K562 (cell line): Measurements from ENCODE around the gene TPSG1.

Experiments
- ATF7 ChIP-seq: fragments of 450-650 bp; IDR thresholded peaks from 2 replicates; pipeline ENCODE4 v1.7.1; 2014; ENCODE audit warnings: mild to moderate bottlenecking, moderate library complexity
- EWSR1 ChIP-seq: fragments of 450-650 bp; IDR thresholded peaks from 2 replicates; pipeline ENCODE4 v1.6.1; 2018; ENCODE audit warnings: borderline replicate concordance, mild to moderate bottlenecking, low read depth, moderate library complexity; ENCODE audit not compliant: partially characterized antibody
- EZH2 ChIP-seq: IDR thresholded peaks from 2 replicates; pipeline ENCODE4 v1.6.1; 2012; ENCODE audit warnings: low read depth, mild to moderate bottlenecking, inconsistent platforms, low read length, borderline replicate concordance
- KAT7 ChIP-seq: sonication (generic); formaldehyde crosslinking; IDR thresholded peaks from 2 replicates; pipeline ENCODE4 v1.8.0; 2022; ENCODE audit warnings: missing genetic modification reagents, mild to moderate bottlenecking, borderline replicate concordance
- POLR2AphosphoS5 ChIP-seq: IDR thresholded peaks from 2 replicates; pipeline ENCODE4 v1.6.1; 2011; ENCODE audit warnings: mild to moderate bottlenecking, low read depth, low read length, moderate library complexity; ENCODE audit not compliant: control insufficient read depth, insufficient read depth
- RBFOX2 ChIP-seq: fragments of 200-400 bp; formaldehyde crosslinking; IDR thresholded peaks from 2 replicates; pipeline ENCODE4 v1.6.1; 2017; ENCODE audit warnings: low read depth, mild to moderate bottlenecking, low read length, moderate library complexity
- RFX5 ChIP-seq: IDR thresholded peaks from 2 replicates; pipeline ENCODE4 v1.6.1; 2011; ENCODE audit warnings: low read depth, mild to moderate bottlenecking, improper control_type of control experiment, low read length
- SMAD4 ChIP-seq: fragments of 250-450 bp; sonication (Bioruptor Pico); conservative IDR thresholded peaks from 2 replicates; pipeline ENCODE4 v1.8.0; 2021; ENCODE audit warnings: inconsistent platforms, mild to moderate bottlenecking, moderate library complexity
- SP1 ChIP-seq: sonication (generic); formaldehyde crosslinking; IDR thresholded peaks from 2 replicates; pipeline ENCODE4 v1.8.1; 2022; ENCODE audit warnings: mild to moderate bottlenecking, missing genetic modification reagents
- ZBTB7A ChIP-seq: IDR thresholded peaks from 2 replicates; pipeline ENCODE4 v1.6.1; 2011; ENCODE audit warnings: low read depth, mild to moderate bottlenecking, low read length, moderate library complexity, borderline replicate concordance; ENCODE audit not compliant: control insufficient read depth
- ZNF263 ChIP-seq: sonication (generic); formaldehyde crosslinking; IDR thresholded peaks from 2 replicates; pipeline ENCODE4 v1.8.0; 2022; ENCODE audit warnings: mild to moderate bottlenecking, missing genetic modification reagents, borderline replicate concordance
- ZZZ3 ChIP-seq: fragments of 450-650 bp; IDR thresholded peaks from 2 replicates; pipeline ENCODE4 v1.6.1; 2016; ENCODE audit warnings: antibody characterized with exemption, mild to moderate bottlenecking, moderate library complexity
- TF ChIP-seq, protein P1 (sequence below): fragments of 450-650 bp; IDR thresholded peaks from 2 replicates; pipeline ENCODE4 v1.6.1; 2017; ENCODE audit warnings: antibody characterized with exemption, mild to moderate bottlenecking

- TF ChIP-seq SMAD4 (CRISPR knock-in tag) = no peak
- TF ChIP-seq RBFOX2 = no peak
- no peak for TF ChIP-seq ZZZ3
- TF ChIP-seq EWSR1 = no peak
- no peak for TF ChIP-seq POLR2AphosphoS5
- peak; percentile 48 for TF ChIP-seq ZNF263 (CRISPR knock-in tag)
- TF ChIP-seq ATF7 = no peak
- TF ChIP-seq SP1 (CRISPR knock-in tag) = no peak
- TF ChIP-seq, protein P1, sequence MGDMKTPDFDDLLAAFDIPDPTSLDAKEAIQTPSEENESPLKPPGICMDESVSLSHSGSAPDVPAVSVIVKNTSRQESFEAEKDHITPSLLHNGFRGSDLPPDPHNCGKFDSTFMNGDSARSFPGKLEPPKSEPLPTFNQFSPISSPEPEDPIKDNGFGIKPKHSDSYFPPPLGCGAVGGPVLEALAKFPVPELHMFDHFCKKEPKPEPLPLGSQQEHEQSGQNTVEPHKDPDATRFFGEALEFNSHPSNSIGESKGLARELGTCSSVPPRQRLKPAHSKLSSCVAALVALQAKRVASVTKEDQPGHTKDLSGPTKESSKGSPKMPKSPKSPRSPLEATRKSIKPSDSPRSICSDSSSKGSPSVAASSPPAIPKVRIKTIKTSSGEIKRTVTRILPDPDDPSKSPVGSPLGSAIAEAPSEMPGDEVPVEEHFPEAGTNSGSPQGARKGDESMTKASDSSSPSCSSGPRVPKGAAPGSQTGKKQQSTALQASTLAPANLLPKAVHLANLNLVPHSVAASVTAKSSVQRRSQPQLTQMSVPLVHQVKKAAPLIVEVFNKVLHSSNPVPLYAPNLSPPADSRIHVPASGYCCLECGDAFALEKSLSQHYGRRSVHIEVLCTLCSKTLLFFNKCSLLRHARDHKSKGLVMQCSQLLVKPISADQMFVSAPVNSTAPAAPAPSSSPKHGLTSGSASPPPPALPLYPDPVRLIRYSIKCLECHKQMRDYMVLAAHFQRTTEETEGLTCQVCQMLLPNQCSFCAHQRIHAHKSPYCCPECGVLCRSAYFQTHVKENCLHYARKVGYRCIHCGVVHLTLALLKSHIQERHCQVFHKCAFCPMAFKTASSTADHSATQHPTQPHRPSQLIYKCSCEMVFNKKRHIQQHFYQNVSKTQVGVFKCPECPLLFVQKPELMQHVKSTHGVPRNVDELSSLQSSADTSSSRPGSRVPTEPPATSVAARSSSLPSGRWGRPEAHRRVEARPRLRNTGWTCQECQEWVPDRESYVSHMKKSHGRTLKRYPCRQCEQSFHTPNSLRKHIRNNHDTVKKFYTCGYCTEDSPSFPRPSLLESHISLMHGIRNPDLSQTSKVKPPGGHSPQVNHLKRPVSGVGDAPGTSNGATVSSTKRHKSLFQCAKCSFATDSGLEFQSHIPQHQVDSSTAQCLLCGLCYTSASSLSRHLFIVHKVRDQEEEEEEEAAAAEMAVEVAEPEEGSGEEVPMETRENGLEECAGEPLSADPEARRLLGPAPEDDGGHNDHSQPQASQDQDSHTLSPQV = no peak
- no peak for TF ChIP-seq EZH2
- TF ChIP-seq RFX5 = no peak
- TF ChIP-seq ZBTB7A = no peak
- TF ChIP-seq KAT7 (CRISPR knock-in tag) = no peak
Measured at GRCh38 chr16:1188432-1189189, 36.5 kb downstream of the TPSG1 start.
